IMR-90 (cell line): ENCODE results near the gene FGD3. TPM values are rescaled to one million over a fixed set of nuclear protein-coding genes. Genes with fewer than 3 reads are reported as not detected.

Experiments used
- ATAC-seq: fragments of 200-7000 bp; cut with Tn5 transposase; 2 replicates; pipeline ENCODE4 v1.9.1; 2020; ENCODE audit warnings: low read depth, mild to moderate bottlenecking, moderate library complexity
- BruUV-seq: library from RNA; stranded (reverse); fragments of 400-500 nt; replicated peaks from 2 replicates; lab custom pipeline; 2021; lab: Mats Ljungman, UMichigan
- CTCF ChIA-PET: fragments of 300-600 bp; formaldehyde crosslinking; extraction: SDS; loops from one replicate; lab custom pipeline; 2021; ENCODE audit warnings: antibody characterized with exemption; lab: Yijun Ruan, JAX
- POLR2A ChIA-PET: fragments of 300-600 bp; sonication (Branson Sonifier 250); formaldehyde crosslinking; loops from one replicate; lab custom pipeline; 2022; ENCODE audit warnings: antibody characterized with exemption; ENCODE audit not compliant: unreplicated experiment; lab: Charles Lee
- DNase-seq: peaks from one replicate; pipeline ENCODE4 v3.0.0; 2013
- H2AFZ ChIP-seq: replicated peaks from 2 replicates; pipeline ENCODE3; 2013; ENCODE audit warnings: low read length, mild to moderate bottlenecking; ENCODE audit not compliant: poor library complexity
- H2AK5ac ChIP-seq: 2 replicates; pipeline ENCODE4 v1.6.1; 2013; ENCODE audit warnings: low read depth, low read length, inconsistent platforms
- H2AK9ac ChIP-seq: replicated peaks from 2 replicates; pipeline ENCODE3; 2013; ENCODE audit warnings: mild to moderate bottlenecking, low read depth, low read length, moderate library complexity; ENCODE audit not compliant: poor library complexity
- H2BK120ac ChIP-seq: 2 replicates; pipeline ENCODE4 v1.6.1; 2013; ENCODE audit warnings: low read depth, low read length, inconsistent platforms
- H2BK15ac ChIP-seq: 3 replicates; pipeline ENCODE4 v1.6.1; 2013; ENCODE audit warnings: low read depth, low read length, inconsistent platforms
- H2BK20ac ChIP-seq: 2 replicates; pipeline ENCODE4 v1.6.1; 2013; ENCODE audit warnings: low read depth, mild to moderate bottlenecking, inconsistent platforms, low read length, moderate library complexity
- H2BK5ac ChIP-seq: 2 replicates; pipeline ENCODE4 v1.6.1; 2013; ENCODE audit warnings: mild to moderate bottlenecking, low read depth, low read length, inconsistent platforms; ENCODE audit not compliant: poor library complexity, severe bottlenecking
- H3K14ac ChIP-seq: replicated peaks from 2 replicates; pipeline ENCODE4 v1.6.1; 2013; ENCODE audit warnings: low read depth, low read length, inconsistent platforms
- H3K18ac ChIP-seq: 2 replicates; pipeline ENCODE4 v1.6.1; 2013; ENCODE audit warnings: low read depth, low read length, control low read depth
- H3K23ac ChIP-seq: 2 replicates; pipeline ENCODE4 v1.6.1; 2013; ENCODE audit warnings: low read depth, low read length, inconsistent platforms
- H3K27ac ChIP-seq: 2 replicates; pipeline ENCODE4 v1.5.1; 2013; ENCODE audit warnings: mild to moderate bottlenecking, control low read depth, low read length; ENCODE audit not compliant: insufficient read depth
- H3K27me3 ChIP-seq: 2 replicates; pipeline ENCODE4 v1.6.1; 2013; ENCODE audit warnings: low read length; ENCODE audit not compliant: control insufficient read depth, insufficient read depth
- H3K36me3 ChIP-seq: 2 replicates; pipeline ENCODE4 v1.6.1; 2013; ENCODE audit warnings: low read length, mixed read lengths; ENCODE audit not compliant: control insufficient read depth, insufficient read depth
- H3K4ac ChIP-seq: 2 replicates; pipeline ENCODE4 v1.6.1; 2013; ENCODE audit warnings: low read depth, low read length, inconsistent platforms
- H3K4me1 ChIP-seq: 2 replicates; pipeline ENCODE4 v1.6.1; 2013; ENCODE audit warnings: low read length, mixed read lengths; ENCODE audit not compliant: control insufficient read depth, insufficient read depth
- H3K4me2 ChIP-seq: 2 replicates; pipeline ENCODE4 v1.6.1; 2013; ENCODE audit warnings: low read depth, mild to moderate bottlenecking, control low read depth, low read length, moderate library complexity
- H3K4me3 ChIP-seq: 2 replicates; pipeline ENCODE4 v1.5.1; 2013; ENCODE audit warnings: low read depth, mild to moderate bottlenecking, control low read depth, low read length, moderate library complexity; ENCODE audit not compliant: insufficient read depth
- H3K56ac ChIP-seq: 2 replicates; pipeline ENCODE4 v1.6.1; 2013; ENCODE audit warnings: low read length, inconsistent platforms; ENCODE audit not compliant: insufficient read depth; ENCODE audit errors: extremely low read depth
- H3K79me1 ChIP-seq, 2 experiments: 2 replicates each; pipeline ENCODE4 v1.6.1; 2013; ENCODE audit warnings: low read length in 2 of 2, inconsistent platforms in 1 of 2, low read depth in 1 of 2
- H3K9ac ChIP-seq: 2 replicates; pipeline ENCODE4 v1.6.1; 2013; ENCODE audit warnings: low read depth, low read length, control low read depth
- H3K9me1 ChIP-seq: 2 replicates; pipeline ENCODE4 v1.6.1; 2013; ENCODE audit warnings: low read length, inconsistent platforms; ENCODE audit not compliant: insufficient read depth
- H3K9me3 ChIP-seq: 2 replicates; pipeline ENCODE4 v1.6.1; 2013; ENCODE audit warnings: low read length; ENCODE audit not compliant: control insufficient read depth, insufficient read depth
- H4K20me1 ChIP-seq: 2 replicates; pipeline ENCODE4 v1.6.1; 2013; ENCODE audit warnings: low read length, inconsistent platforms; ENCODE audit not compliant: insufficient read depth
- H4K5ac ChIP-seq: 2 replicates; pipeline ENCODE4 v1.6.1; 2013; ENCODE audit warnings: mild to moderate bottlenecking, low read depth, low read length, control low read depth
- H4K8ac ChIP-seq, 2 experiments: 2 replicates each; pipeline ENCODE4 v1.6.1; 2013; ENCODE audit warnings: low read depth in 2 of 2, low read length in 2 of 2, control low read depth in 1 of 2, inconsistent platforms in 1 of 2
- H4K91ac ChIP-seq: 2 replicates; pipeline ENCODE4 v1.6.1; 2013; ENCODE audit warnings: low read depth, low read length, inconsistent platforms; ENCODE audit not compliant: insufficient read depth
- BHLHE40 ChIP-seq: fragments of 150-350 bp; IDR thresholded peaks from 2 replicates; pipeline ENCODE4 v1.6.1; 2016; ENCODE audit warnings: mild to moderate bottlenecking, low read depth, low read length
- CEBPB ChIP-seq: IDR thresholded peaks from 2 replicates; pipeline ENCODE4 v1.6.1; 2012; ENCODE audit warnings: low read depth, low read length, improper control_type of control experiment
- CHD1 ChIP-seq: IDR thresholded peaks from 2 replicates; pipeline ENCODE4 v1.6.1; 2012; ENCODE audit warnings: low read depth, low read length, improper control_type of control experiment
- CTCF ChIP-seq: conservative IDR thresholded peaks from 2 replicates; pipeline ENCODE4 v1.5.1; 2012; ENCODE audit warnings: mild to moderate bottlenecking, low read depth, low read length, improper control_type of control experiment
- FOS ChIP-seq: fragments of 150-350 bp; IDR thresholded peaks from 2 replicates; pipeline ENCODE4 v1.6.1; 2016; ENCODE audit warnings: low read depth, low read length
- MAFK ChIP-seq: IDR thresholded peaks from 2 replicates; pipeline ENCODE4 v1.6.1; 2012; ENCODE audit warnings: low read depth, low read length, improper control_type of control experiment
- MAZ ChIP-seq: IDR thresholded peaks from 2 replicates; pipeline ENCODE4 v1.6.1; 2012; ENCODE audit warnings: low read depth, mild to moderate bottlenecking, low read length, improper control_type of control experiment, moderate library complexity, borderline replicate concordance
- MXI1 ChIP-seq: IDR thresholded peaks from 2 replicates; pipeline ENCODE4 v1.6.1; 2012; ENCODE audit warnings: low read depth, mild to moderate bottlenecking, low read length, moderate library complexity, borderline replicate concordance
- NFE2L2 ChIP-seq: fragments of 150-350 bp; IDR thresholded peaks from 2 replicates; pipeline ENCODE4 v1.6.1; 2016; ENCODE audit warnings: low read depth, mild to moderate bottlenecking, low read length
- POLR2A ChIP-seq: IDR thresholded peaks from 2 replicates; pipeline ENCODE4 v1.6.1; 2012; ENCODE audit warnings: mild to moderate bottlenecking, low read depth, low read length
- RAD21 ChIP-seq: IDR thresholded peaks from 2 replicates; pipeline ENCODE4 v1.6.1; 2012; ENCODE audit warnings: low read length, improper control_type of control experiment
- RCOR1 ChIP-seq: IDR thresholded peaks from 2 replicates; pipeline ENCODE4 v1.6.1; 2012; ENCODE audit warnings: mild to moderate bottlenecking, low read length, improper control_type of control experiment; ENCODE audit not compliant: insufficient replicate concordance
- RFX5 ChIP-seq: IDR thresholded peaks from 2 replicates; pipeline ENCODE4 v1.8.0; 2012; ENCODE audit warnings: low read depth, mild to moderate bottlenecking, low read length, moderate library complexity
- SMC3 ChIP-seq: fragments of 150-350 bp; IDR thresholded peaks from 2 replicates; pipeline ENCODE4 v1.6.1; 2016; ENCODE audit warnings: low read depth, mild to moderate bottlenecking, antibody characterized with exemption, low read length, moderate library complexity
- WGBS, 2 experiments: methylation state at CpG; one replicate each; pipeline versions ENCODE4 v1.1.5 to v1.1.7; 2013; ENCODE audit warnings: missing lambda C conversion rate in 2 of 2; ENCODE audit not compliant: insufficient read length in 1 of 2; ENCODE audit errors: extremely low coverage in 2 of 2; 5-methylcytosine and 5-hydroxymethylcytosine counted together
- dilution Hi-C: fragments of 300-500 bp; cut with HindIII; formaldehyde crosslinking; loops from one replicate; pipeline ENCODE4 v1.14.3; 2018; ENCODE audit warnings: low sequenced_read_pairs; ENCODE audit not compliant: unreplicated experiment
- in situ Hi-C: fragments of 300-500 bp; cut with MboI; formaldehyde crosslinking; loops from 3 replicates; pipeline ENCODE4 v1.14.3; 2019; ENCODE audit warnings: low sequenced_read_pairs, inconsistent platforms, mixed read lengths
- intact Hi-C: fragments of 100-400 bp; cut with micrococcal nuclease; formaldehyde crosslinking; loops from 2 replicates; pipeline ENCODE4 v1.10.0; 2022
- polyA plus RNA-seq, 3 experiments: library from polyadenylated mRNA; depleted of rRNA; stranded (reverse); fragments of >200 nt; gene quantifications; 2 replicates each; pipeline ENCODE4 v1.2.3, GENCODE V29; 2012; ENCODE audit warnings: low replicate concordance in 1 of 3
- total RNA-seq: library from RNA; depleted of rRNA; stranded (reverse); fragments of >200 nt; gene quantifications from 2 replicates; pipeline ENCODE4 v1.2.3, GENCODE V29; 2012
- TF ChIP-seq, protein P1 (sequence below): fragments of 150-350 bp; IDR thresholded peaks from 2 replicates; pipeline ENCODE4 v1.6.1; 2017; ENCODE audit warnings: mild to moderate bottlenecking, antibody characterized with exemption, low read length, low read depth
- TF ChIP-seq, protein P2 (sequence below): fragments of 150-350 bp; IDR thresholded peaks from 2 replicates; pipeline ENCODE4 v1.6.1; 2016; ENCODE audit warnings: low read depth, mild to moderate bottlenecking, low read length, moderate library complexity, borderline replicate concordance

The FGD3 gene
- total and polyA plus RNA-seq, 2 of the 4 experiments (the other 2 are of a cell fraction): not detected

DNA sequence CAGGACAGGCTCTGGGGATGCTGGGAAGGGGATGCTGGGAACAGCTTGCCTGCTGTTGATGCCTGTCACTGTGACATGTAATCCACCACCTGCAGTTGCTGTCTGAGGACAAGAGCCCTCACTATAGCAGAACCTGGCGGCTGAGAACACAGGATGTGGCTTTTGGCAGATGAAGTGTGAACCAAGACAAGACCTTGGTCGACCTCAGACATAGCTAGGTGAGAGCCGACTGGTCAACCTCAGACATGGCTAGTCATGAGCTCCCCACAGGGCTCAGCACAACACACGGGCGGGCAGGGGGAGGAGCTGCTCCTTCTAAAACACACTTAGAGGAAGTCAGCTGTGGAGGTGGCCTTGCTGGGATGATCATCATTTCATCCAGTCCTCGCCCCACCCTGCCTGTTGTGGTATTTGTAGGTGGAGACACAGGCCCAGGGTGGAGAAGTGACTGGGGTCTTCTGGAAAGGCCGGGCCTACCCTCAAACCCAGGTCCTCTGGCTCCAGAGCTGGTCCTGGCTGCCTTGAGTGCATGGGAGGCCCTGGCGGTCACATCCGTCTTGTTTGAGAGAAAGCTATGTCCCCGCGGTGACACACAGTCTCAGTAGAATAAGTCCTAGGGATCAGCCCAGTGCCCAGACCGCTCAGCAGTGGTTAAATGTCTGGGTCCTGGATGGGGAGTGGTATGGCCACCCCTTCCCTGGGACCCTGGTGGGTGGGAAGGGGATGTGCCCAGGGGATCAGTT is 117.2 kb downstream of the FGD3 start:
- dilution Hi-C loops: no loop called here
- peaks cover 2% of the 10 kb centered on the region; the same call in 1 of the 2 replicates for H3K4me1 ChIP-seq
- H3K27ac ChIP-seq: no peak overlapping the region
- H3K9me3 ChIP-seq: no peaks in the 10 kb centered on the region
- H3K9ac ChIP-seq: no peak overlapping the region
- peaks cover 4% of the 10 kb centered on the region; the same call in 1 of the 2 replicates for H3K27me3 ChIP-seq
- intact Hi-C loops: no loop called here
- no peaks in the 10 kb centered on the region; the same call in 1 of the 2 replicates for H3K9me1 ChIP-seq
- in situ Hi-C loops: no loop called here
- no peak overlapping the region for H3K18ac ChIP-seq
- DNase-seq (no peak), ATAC-seq (no peak)
- no peak overlapping the region for H2AK9ac ChIP-seq
- POLR2A ChIA-PET: no interaction called here
- WGBS, 2 experiments: no CpG with 5 or more reads among the region's 12 CpGs
- H2BK15ac ChIP-seq: no peak overlapping the region
- no peaks in the 10 kb centered on the region for H4K20me1 ChIP-seq
- TF ChIP-seq MAFK: no peak
- TF ChIP-seq MXI1: no peak
- no peak for TF ChIP-seq RFX5
- TF ChIP-seq, protein P1, sequence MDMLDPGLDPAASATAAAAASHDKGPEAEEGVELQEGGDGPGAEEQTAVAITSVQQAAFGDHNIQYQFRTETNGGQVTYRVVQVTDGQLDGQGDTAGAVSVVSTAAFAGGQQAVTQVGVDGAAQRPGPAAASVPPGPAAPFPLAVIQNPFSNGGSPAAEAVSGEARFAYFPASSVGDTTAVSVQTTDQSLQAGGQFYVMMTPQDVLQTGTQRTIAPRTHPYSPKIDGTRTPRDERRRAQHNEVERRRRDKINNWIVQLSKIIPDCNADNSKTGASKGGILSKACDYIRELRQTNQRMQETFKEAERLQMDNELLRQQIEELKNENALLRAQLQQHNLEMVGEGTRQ: no peak
- TF ChIP-seq FOS: no peak
- TF ChIP-seq SMC3: no peak
- no peak for TF ChIP-seq POLR2A
- no peak for TF ChIP-seq NFE2L2
- no peak for TF ChIP-seq RCOR1
- TF ChIP-seq, protein P2, sequence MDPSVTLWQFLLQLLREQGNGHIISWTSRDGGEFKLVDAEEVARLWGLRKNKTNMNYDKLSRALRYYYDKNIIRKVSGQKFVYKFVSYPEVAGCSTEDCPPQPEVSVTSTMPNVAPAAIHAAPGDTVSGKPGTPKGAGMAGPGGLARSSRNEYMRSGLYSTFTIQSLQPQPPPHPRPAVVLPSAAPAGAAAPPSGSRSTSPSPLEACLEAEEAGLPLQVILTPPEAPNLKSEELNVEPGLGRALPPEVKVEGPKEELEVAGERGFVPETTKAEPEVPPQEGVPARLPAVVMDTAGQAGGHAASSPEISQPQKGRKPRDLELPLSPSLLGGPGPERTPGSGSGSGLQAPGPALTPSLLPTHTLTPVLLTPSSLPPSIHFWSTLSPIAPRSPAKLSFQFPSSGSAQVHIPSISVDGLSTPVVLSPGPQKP: no peak
- TF ChIP-seq CHD1: no peak
- no peak for TF ChIP-seq CTCF
- TF ChIP-seq RAD21: no peak
- no peak for TF ChIP-seq CEBPB
- TF ChIP-seq BHLHE40: no peak
- TF ChIP-seq MAZ: no peak
- no peak overlapping the region for H2BK120ac ChIP-seq
- H3K56ac ChIP-seq: no peak overlapping the region
- no peak overlapping the region for H3K14ac ChIP-seq
- no peak overlapping the region for H2BK20ac ChIP-seq
- no peak overlapping the region for H3K23ac ChIP-seq
- no peak overlapping the region for H3K4ac ChIP-seq
- no peak overlapping the region for H4K8ac ChIP-seq
- no peak overlapping the region for H4K91ac ChIP-seq
- no peak overlapping the region for H2BK5ac ChIP-seq
- H2AK5ac ChIP-seq: no peak overlapping the region
- H3K4me3 ChIP-seq: no peak overlapping the region
- H3K79me1 ChIP-seq: no peaks in the 10 kb centered on the region
- H4K5ac ChIP-seq: no peak overlapping the region
- H3K4me2 ChIP-seq: no peak overlapping the region
- no peak overlapping the region for H2AFZ ChIP-seq
- CTCF ChIA-PET: no interaction called here
- no TSS peak for BruUV-seq
- no peaks in the 10 kb centered on the region for H3K36me3 ChIP-seq
